Measurements from ENCODE around the gene CNTN1.

Gene CNTN1

GRCh38 chr12:40828593-40828990, 136.4 kb downstream of the CNTN1 start:
- Histone ChIP-seq H3K27me3 (no peaks in the 10 kb centered on the region), H3K9me3 (no peaks in the 10 kb centered on the region), H3K36me3 (no peaks in the 10 kb centered on the region), H3K27ac (no peak overlapping the region), H3K4me1 (ENCODE audit: control insufficient read depth in 1 of 2, insufficient read depth in 1 of 2, low read depth in 1 of 2, low read length in 1 of 2) (no peaks in the 10 kb centered on the region), H3K4me3 (ENCODE audit: low read depth in 1 of 2, low read length in 1 of 2) (no peak overlapping the region)
- no peak for TF ChIP-seq CTCF (IDR thresholded peaks at IDR 0.05)

GRCh38 chr12:40829738-40830144, 137.5 kb downstream of the CNTN1 start:
- TF ChIP-seq CTCF (IDR thresholded peaks at IDR 0.05): no peak
- Histone ChIP-seq H3K9me3 (no peaks in the 10 kb centered on the region), H3K4me1 (ENCODE audit: control insufficient read depth in 1 of 2, insufficient read depth in 1 of 2, low read depth in 1 of 2, low read length in 1 of 2) (no peaks in the 10 kb centered on the region), H3K36me3 (no peaks in the 10 kb centered on the region), H3K27me3 (no peaks in the 10 kb centered on the region), H3K27ac (no peak overlapping the region), H3K4me3 (ENCODE audit: low read depth in 1 of 2, low read length in 1 of 2) (no peak overlapping the region)

GRCh38 chr12:40831916-40832315, 139.7 kb downstream of the CNTN1 start:
- no peaks in the 10 kb centered on the region for H3K27me3 ChIP-seq
- H3K27ac ChIP-seq: no peak overlapping the region
- H3K36me3 ChIP-seq: no peaks in the 10 kb centered on the region
- TF ChIP-seq CTCF (IDR thresholded peaks at IDR 0.05): no peak
- H3K9me3 ChIP-seq: no peaks in the 10 kb centered on the region
- H3K4me3 ChIP-seq (ENCODE audit: low read depth in 1 of 2, low read length in 1 of 2): no peak overlapping the region
- no peaks in the 10 kb centered on the region for H3K4me1 ChIP-seq (ENCODE audit: control insufficient read depth in 1 of 2, insufficient read depth in 1 of 2, low read depth in 1 of 2, low read length in 1 of 2)

- TF ChIP-seq CTCF (IDR thresholded peaks at IDR 0.05): no peak
- Histone ChIP-seq H3K9me3 (no peaks in the 10 kb centered on the region), H3K27ac (no peak overlapping the region), H3K4me3 (ENCODE audit: low read depth in 1 of 2, low read length in 1 of 2) (no peak overlapping the region), H3K27me3 (no peaks in the 10 kb centered on the region), H3K4me1 (ENCODE audit: control insufficient read depth in 1 of 2, insufficient read depth in 1 of 2, low read depth in 1 of 2, low read length in 1 of 2) (no peaks in the 10 kb centered on the region), H3K36me3 (no peaks in the 10 kb centered on the region)
These were observed 140.4 kb downstream of the CNTN1 start for GRCh38 chr12:40832668-40833067.

GRCh38 chr12:40833818-40834217, 141.6 kb downstream of the CNTN1 start:
- no peak overlapping the region for H3K27ac ChIP-seq
- no peaks in the 10 kb centered on the region for H3K36me3 ChIP-seq
- no peaks in the 10 kb centered on the region for H3K9me3 ChIP-seq
- H3K27me3 ChIP-seq: no peaks in the 10 kb centered on the region
- H3K4me1 ChIP-seq (ENCODE audit: control insufficient read depth in 1 of 2, insufficient read depth in 1 of 2, low read depth in 1 of 2, low read length in 1 of 2): no peaks in the 10 kb centered on the region
- no peak overlapping the region for H3K4me3 ChIP-seq (ENCODE audit: low read depth in 1 of 2, low read length in 1 of 2)
- TF ChIP-seq CTCF (IDR thresholded peaks at IDR 0.05): no peak

- Histone ChIP-seq H3K4me1 (ENCODE audit: control insufficient read depth in 1 of 2, insufficient read depth in 1 of 2, low read depth in 1 of 2, low read length in 1 of 2) (no peaks in the 10 kb centered on the region), H3K9me3 (no peaks in the 10 kb centered on the region), H3K27me3 (no peaks in the 10 kb centered on the region), H3K4me3 (ENCODE audit: low read depth in 1 of 2, low read length in 1 of 2) (no peak overlapping the region), H3K36me3 (no peaks in the 10 kb centered on the region), H3K27ac (no peak overlapping the region)
- no peak for TF ChIP-seq CTCF (IDR thresholded peaks at IDR 0.05)
These were observed 142.1 kb downstream of the CNTN1 start for GRCh38 chr12:40834321-40834720.

All from neutrophil (primary cell).